Choroid plexus epithelial cell (primary cell): ENCODE data around the gene MRPL42.

Experiments used
- DNase-seq: peaks from one replicate; pipeline ENCODE4 v3.0.0-alpha.2; 2010; ENCODE audit warnings: low read depth
- H3K4me3 ChIP-seq: 2 replicates; pipeline ENCODE4 v1.5.1; 2011; ENCODE audit warnings: low read depth, mild to moderate bottlenecking, control low read depth, low read length, moderate library complexity
- TF ChIP-seq, protein P1 (sequence below): conservative IDR thresholded peaks from 2 replicates; pipeline ENCODE4 v1.5.1; 2011; ENCODE audit warnings: low read depth, mild to moderate bottlenecking, control low read depth, inconsistent platforms, low read length, moderate library complexity

Gene MRPL42

DNA sequence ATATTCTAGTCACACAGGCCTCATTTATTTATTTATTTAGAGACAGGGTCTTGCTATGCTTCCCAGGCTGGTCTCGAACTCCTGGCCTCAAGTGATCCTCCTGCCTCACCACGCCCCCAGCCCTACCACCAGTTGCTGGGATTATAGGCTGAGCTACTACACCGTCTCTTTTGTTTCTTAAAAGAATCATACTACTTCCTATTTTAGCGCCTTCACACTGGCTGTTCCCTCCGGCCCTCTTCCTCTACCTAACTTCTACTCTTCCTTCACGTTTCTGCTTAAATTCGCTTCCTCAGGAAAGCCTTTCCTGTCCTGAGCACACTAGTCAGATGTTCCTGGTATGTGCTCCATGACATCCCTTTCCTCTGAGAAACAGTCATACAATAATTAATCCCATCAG is 6.4 kb upstream of the MRPL42 start:
- no peak for DNase-seq
- TF ChIP-seq, protein P1, sequence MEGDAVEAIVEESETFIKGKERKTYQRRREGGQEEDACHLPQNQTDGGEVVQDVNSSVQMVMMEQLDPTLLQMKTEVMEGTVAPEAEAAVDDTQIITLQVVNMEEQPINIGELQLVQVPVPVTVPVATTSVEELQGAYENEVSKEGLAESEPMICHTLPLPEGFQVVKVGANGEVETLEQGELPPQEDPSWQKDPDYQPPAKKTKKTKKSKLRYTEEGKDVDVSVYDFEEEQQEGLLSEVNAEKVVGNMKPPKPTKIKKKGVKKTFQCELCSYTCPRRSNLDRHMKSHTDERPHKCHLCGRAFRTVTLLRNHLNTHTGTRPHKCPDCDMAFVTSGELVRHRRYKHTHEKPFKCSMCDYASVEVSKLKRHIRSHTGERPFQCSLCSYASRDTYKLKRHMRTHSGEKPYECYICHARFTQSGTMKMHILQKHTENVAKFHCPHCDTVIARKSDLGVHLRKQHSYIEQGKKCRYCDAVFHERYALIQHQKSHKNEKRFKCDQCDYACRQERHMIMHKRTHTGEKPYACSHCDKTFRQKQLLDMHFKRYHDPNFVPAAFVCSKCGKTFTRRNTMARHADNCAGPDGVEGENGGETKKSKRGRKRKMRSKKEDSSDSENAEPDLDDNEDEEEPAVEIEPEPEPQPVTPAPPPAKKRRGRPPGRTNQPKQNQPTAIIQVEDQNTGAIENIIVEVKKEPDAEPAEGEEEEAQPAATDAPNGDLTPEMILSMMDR, result no peak

DNA sequence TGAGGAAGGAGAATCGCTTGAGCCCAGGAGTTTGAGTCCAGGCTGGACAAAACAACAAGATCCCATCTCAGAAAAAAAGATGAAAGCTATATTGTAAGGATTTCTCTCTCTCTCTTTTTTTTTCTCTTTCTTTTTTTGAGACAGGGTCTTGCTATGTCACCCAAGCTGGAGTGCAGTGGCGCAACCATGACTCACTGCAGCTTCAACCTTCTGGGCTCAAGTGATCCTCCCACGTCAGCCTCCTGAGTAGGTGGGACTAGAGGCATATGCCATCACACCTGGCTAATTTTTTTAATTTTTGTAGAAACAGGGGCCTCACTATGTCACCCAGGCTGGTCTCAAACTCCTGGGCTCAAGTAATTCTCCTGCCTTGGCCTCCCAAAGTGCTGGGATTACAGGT is 5.8 kb upstream of the MRPL42 start:
- no peak overlapping the region for H3K4me3 ChIP-seq
- peak; percentile 23 for DNase-seq
- TF ChIP-seq, protein P1, result no peak

More for the DNA sequence above, 6.4 kb upstream of the MRPL42 start:
- no peak overlapping the region for H3K4me3 ChIP-seq

DNA sequence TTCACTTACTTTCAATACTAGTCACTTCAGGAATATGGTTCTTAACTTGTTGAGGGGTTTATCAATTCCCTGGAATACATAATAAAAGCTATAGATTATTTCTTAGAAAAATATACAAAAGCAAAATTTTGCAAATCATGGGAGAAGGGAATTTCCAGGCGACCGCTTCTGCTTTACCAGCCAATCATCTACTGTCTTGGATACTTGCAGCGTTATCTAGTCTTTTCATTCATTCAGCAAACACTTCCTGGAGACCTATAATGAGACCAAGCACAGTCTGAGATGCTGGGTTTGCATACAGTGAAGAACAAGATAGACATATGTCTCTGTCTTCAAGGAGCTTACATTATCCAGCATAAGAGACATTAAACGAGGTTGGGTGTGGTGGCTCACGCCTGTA is 1.5 kb upstream of the MRPL42 start:
- H3K4me3 ChIP-seq, result no peak overlapping the region
- TF ChIP-seq, protein P1, result no peak
- no peak for DNase-seq

DNA sequence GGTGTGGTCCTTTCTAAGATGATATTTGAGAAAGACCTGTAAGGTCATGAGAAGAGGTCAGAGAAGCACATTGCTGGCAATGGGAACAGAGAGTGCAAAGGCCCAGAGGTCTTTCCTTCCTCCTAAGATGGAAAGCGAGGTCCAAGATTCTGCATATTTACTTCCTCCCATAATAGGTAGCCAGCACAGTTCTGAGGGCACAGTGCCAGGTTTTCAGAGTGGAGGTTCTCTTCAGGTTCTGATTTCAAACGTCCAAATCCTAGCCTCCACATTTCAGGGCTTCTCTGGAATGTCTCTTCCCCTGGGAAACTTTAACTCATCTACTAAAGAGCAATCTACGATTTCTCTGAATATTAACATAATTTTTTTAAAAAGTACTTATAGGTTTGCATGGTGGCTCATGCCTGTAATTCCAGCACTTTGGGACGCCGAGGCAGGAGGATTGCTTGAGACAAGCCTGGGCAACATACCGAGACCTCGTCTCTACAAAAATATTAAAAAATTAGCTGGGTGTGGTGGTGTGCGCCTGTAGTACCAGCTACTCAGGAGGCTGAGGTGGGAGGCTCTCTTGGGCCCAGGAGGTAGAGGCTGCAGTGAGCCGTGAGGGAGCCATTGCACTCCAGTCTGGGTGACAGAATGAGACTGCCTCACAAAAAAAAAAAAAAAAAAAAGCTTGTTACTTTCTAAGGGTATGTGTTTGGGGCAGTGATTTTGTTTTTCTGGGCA is 526 bp upstream of the MRPL42 start:
- DNase-seq, result no peak
- TF ChIP-seq, protein P1, result no peak

DNA sequence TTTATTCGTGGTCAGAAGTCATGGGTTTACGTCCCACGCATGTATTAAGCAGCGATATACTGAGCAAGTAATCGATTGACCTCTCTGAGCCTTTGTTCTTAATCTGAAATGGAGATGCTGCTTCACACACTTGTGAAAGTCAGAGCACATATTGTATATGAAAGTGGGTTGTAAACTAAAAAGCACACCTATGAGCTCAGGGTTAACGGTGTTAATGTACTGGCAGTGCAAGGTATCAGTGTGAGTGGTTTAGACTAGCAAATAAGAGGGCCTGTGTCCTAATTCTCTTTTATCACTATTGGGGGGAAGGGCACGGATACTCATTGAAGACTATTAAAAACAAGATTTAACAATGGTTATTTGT is 676 bp downstream of the MRPL42 start:
- TF ChIP-seq, protein P1, result no peak
- peak overlapping the region; percentile 69 for H3K4me3 ChIP-seq
- DNase-seq, result peak; percentile 2

More for the DNA sequence above, 526 bp upstream of the MRPL42 start:
- no peak overlapping the region for H3K4me3 ChIP-seq

DNA sequence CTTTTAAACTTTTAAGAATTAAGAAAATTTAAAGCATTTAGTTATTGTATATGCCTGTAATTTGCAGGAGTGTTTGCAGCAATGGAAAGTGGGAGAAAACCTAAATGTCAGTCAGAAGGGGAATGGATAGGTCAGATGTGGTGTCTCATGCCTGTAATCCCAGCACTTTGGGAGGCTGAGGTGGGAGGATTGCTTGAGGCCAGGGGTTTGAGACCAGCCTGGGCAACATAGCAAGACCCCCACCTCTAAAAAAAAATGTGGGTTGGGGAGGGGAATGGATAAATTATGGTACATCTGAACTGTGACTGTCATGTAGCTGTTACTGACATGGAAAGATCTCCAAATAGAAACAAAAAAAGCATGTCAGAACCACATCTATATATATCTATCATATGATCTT is 2.1 kb downstream of the MRPL42 start:
- no peak overlapping the region for H3K4me3 ChIP-seq
- no peak for DNase-seq
- TF ChIP-seq, protein P1, result no peak

DNA sequence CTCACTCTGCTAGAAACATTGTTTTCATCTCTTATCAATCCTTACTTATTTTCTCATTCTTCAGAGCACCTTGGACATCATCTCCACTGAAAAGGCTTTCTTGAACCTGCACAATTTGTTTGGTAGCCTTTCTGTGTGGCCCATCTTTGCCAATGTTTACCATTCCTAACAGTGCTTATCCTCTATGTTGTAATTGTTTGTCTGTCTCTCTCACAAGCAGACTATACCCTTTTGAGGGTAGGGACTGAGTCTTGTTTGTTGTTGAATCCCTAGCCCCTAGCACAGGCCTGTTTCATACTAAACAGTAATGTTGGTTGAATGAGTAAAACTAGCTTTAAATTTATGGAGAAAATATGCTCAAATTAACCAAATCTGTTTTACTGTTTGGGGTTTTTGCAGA is 9.2 kb downstream of the MRPL42 start:
- TF ChIP-seq, protein P1, result no peak
- H3K4me3 ChIP-seq, result no peak overlapping the region

More for the DNA sequence above, 9.2 kb downstream of the MRPL42 start:
- DNase-seq, result no peak
